Measurements from ENCODE around the gene TRIM44.
"Not testable (repeated sequence)": the region's sequence is repeated elsewhere in the genome, so short reads cannot be mapped to it uniquely, and the experiment has no call there.

The TRIM44 gene

GRCh38 chr11:35761899-35762298, 99.3 kb downstream of the TRIM44 start:
- TF ChIP-seq POLR2A (IDR thresholded peaks at IDR 0.05; ENCODE audit: extremely low read depth, insufficient read length) (no peak), CTCF (IDR thresholded peaks at IDR 0.05; ENCODE audit: low read depth, low read length) (no peak), MYC (IDR thresholded peaks at IDR 0.05; ENCODE audit: low read depth, low read length) (no peak), MAX (IDR thresholded peaks at IDR 0.05; ENCODE audit: low read depth, low read length) (no peak)
- DNase-seq (ENCODE audit: low read depth) = no peak

DNA sequence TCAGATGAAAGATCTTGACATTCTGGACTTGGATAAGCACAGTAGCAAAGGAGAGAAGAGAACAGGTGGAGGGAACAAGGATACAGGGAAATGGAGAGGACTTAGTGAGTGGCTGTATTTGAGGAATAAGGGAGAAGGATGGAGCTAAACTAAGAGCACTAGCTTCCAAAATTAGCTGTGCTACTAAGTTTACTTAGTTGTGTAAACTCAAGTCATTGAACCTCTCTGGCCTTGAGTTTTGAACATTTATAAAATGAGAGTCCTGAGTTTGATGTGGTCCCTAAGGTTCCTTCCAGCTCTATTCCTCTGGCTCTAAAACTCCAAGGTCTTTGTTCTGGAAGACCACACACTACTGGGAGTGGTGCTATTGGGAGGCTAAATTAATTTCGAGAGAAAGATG, 100.7 kb downstream of the TRIM44 start:
- no peak for DNase-seq (ENCODE audit: low read depth)
- TF ChIP-seq MYC (IDR thresholded peaks at IDR 0.05; ENCODE audit: low read depth, low read length) (no peak), POLR2A (IDR thresholded peaks at IDR 0.05; ENCODE audit: extremely low read depth, insufficient read length) (no peak), CTCF (IDR thresholded peaks at IDR 0.05; ENCODE audit: low read depth, low read length) (no peak), MAX (IDR thresholded peaks at IDR 0.05; ENCODE audit: low read depth, low read length) (no peak)
- H3K4me3 ChIP-seq (ENCODE audit: low read depth, low read length) = no peak overlapping the region

More at GRCh38 chr11:35761899-35762298, 99.3 kb downstream of the TRIM44 start:
- H3K4me3 ChIP-seq (ENCODE audit: low read depth, low read length) = no peak overlapping the region

- H3K4me3 ChIP-seq (ENCODE audit: low read depth, low read length) = no peak overlapping the region
- TF ChIP-seq MYC (IDR thresholded peaks at IDR 0.05; ENCODE audit: low read depth, low read length) = no peak
- no peak for TF ChIP-seq CTCF (IDR thresholded peaks at IDR 0.05; ENCODE audit: low read depth, low read length)
- no peak for TF ChIP-seq MAX (IDR thresholded peaks at IDR 0.05; ENCODE audit: low read depth, low read length)
- TF ChIP-seq POLR2A (IDR thresholded peaks at IDR 0.05; ENCODE audit: extremely low read depth, insufficient read length) = no peak
- DNase-seq (ENCODE audit: low read depth) = no peak
Measured at GRCh38 chr11:35763765-35764164, 101.2 kb downstream of the TRIM44 start.

DNA sequence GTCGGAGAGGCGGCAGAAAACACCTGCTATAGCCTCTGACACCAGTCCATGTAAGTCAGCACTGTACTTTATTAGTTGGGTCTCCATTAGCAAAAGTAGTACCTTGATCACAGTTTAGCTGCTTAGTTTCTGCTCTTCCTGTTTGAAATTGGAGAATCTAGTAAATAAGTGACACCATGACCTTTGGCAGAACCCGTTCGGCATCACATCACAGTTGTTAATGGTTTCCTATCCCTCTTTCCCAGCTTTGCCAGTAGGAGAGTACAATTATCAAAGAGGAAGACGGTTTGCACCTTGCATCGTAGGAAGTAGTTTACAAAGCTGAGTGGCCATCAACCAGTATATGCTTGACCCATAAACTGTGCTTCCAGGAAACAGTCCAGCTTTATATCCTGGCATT, 101.8 kb downstream of the TRIM44 start:
- TF ChIP-seq MYC (IDR thresholded peaks at IDR 0.05; ENCODE audit: low read depth, low read length) (no peak), POLR2A (IDR thresholded peaks at IDR 0.05; ENCODE audit: extremely low read depth, insufficient read length) (no peak), CTCF (IDR thresholded peaks at IDR 0.05; ENCODE audit: low read depth, low read length) (no peak), MAX (IDR thresholded peaks at IDR 0.05; ENCODE audit: low read depth, low read length) (no peak)
- no peak for DNase-seq (ENCODE audit: low read depth)
- no peak overlapping the region for H3K4me3 ChIP-seq (ENCODE audit: low read depth, low read length)

GRCh38 chr11:35765211-35765610, 102.6 kb downstream of the TRIM44 start:
- no peak for DNase-seq (ENCODE audit: low read depth)
- TF ChIP-seq MYC (IDR thresholded peaks at IDR 0.05; ENCODE audit: low read depth, low read length) = no peak
- TF ChIP-seq POLR2A (IDR thresholded peaks at IDR 0.05; ENCODE audit: extremely low read depth, insufficient read length) = no peak
- no peak for TF ChIP-seq MAX (IDR thresholded peaks at IDR 0.05; ENCODE audit: low read depth, low read length)
- no peak for TF ChIP-seq CTCF (IDR thresholded peaks at IDR 0.05; ENCODE audit: low read depth, low read length)
- H3K4me3 ChIP-seq (ENCODE audit: low read depth, low read length) = no peak overlapping the region

DNA sequence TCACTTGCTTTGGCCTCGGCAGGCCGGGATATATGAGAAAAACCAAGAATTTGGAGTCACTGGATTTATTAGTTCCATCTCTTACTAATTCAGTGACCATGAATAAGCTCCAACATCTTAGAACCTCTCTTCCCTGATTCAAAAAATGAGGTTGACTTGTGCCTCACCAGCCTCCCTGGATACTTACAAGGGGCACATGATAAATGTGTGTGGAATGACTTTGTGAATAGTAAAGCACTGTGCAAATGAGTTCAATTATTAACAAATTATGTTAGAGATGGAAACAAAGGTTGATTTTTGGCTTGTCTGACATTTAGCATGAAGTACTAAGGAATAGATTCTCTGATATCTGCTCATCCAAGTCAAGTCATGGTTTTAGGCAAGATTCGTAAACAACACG, 104.1 kb downstream of the TRIM44 start:
- DNase-seq (ENCODE audit: low read depth) = no peak
- TF ChIP-seq MAX (IDR thresholded peaks at IDR 0.05; ENCODE audit: low read depth, low read length) (no peak), POLR2A (IDR thresholded peaks at IDR 0.05; ENCODE audit: extremely low read depth, insufficient read length) (no peak), MYC (IDR thresholded peaks at IDR 0.05; ENCODE audit: low read depth, low read length) (no peak), CTCF (IDR thresholded peaks at IDR 0.05; ENCODE audit: low read depth, low read length) (no peak)
- no peak overlapping the region for H3K4me3 ChIP-seq (ENCODE audit: low read depth, low read length)

- DNase-seq (ENCODE audit: low read depth); H3K4me3 ChIP-seq (ENCODE audit: low read depth, low read length): not testable (repeated sequence)
Measured at GRCh38 chr11:35770425-35770824, 107.8 kb downstream of the TRIM44 start.
